GM21619 (cell line): ENCODE measurements around the gene RPTOR.
"Not testable (repeated sequence)": the region's sequence is repeated elsewhere in the genome, so short reads cannot be mapped to it uniquely, and the experiment has no call there.

Experiments
- ATAC-seq: cut with Tn5 transposase; IDR thresholded peaks from one replicate; pipeline ENCODE4 v1.9.1; 2021; ENCODE audit not compliant: unreplicated experiment

RPTOR gene

DNA sequence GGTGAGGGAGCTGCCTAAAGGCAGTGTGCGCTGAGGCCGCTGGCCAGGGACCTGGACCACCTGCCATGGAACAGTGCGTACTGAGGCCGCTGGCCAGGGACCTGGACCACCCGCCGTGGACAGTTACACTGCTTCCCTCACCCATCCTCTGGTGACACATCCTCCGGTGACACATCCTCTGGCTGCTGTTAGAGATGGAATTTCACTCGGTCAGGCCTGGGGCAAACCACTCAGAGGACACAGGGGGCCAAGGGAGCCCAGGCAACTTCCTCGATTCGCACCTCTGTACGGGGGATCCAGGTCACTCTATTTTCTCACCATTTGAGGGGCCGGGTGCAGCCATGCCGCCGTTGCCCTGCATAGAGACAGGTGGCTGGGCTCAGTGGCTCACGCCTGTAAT lies 32.4 kb upstream of the RPTOR start:
- no peak for ATAC-seq

DNA sequence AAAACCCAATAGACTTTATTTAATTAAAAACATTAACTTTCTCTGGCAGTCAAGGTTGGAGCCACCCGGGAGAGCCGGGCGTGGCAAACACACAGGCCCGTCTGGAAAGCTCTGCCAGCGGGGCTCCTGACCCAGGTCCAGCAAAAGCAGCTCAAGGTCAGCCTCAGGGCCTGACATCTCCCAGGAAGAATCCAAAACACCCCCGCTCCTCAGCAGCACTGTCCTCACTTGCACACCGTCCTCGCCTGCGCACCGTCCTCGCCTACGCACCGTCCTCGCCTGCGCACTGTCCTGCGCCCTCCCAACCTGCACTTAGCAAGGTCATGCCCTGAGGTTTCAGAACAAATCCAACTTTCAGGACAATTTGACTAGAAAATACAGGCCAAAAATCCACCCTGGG lies 31.4 kb upstream of the RPTOR start:
- no peak for ATAC-seq

DNA sequence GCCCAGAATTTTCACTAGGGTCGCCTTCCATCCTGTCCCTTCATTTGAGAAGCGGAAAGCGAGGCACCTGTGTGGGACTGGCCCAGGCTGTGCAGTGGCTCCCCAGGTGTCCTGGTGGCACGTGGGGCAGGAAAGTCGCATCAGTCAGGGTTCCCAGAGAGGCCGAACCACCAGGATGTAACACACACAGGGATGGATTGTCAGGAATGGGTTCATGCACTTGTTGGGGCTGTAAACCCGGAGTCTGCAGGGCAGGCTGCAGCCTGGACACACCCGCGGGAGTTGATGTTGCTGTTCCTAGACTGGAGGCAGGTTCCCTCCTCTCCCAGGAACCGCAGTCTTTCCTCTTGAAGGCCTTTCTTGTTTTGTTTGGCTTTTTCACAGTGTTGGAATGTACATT lies 30.7 kb upstream of the RPTOR start:
- ATAC-seq: no peak

GRCh38 chr17:80516171-80516932 lies 28.3 kb upstream of the RPTOR start:
- no peak for ATAC-seq

DNA sequence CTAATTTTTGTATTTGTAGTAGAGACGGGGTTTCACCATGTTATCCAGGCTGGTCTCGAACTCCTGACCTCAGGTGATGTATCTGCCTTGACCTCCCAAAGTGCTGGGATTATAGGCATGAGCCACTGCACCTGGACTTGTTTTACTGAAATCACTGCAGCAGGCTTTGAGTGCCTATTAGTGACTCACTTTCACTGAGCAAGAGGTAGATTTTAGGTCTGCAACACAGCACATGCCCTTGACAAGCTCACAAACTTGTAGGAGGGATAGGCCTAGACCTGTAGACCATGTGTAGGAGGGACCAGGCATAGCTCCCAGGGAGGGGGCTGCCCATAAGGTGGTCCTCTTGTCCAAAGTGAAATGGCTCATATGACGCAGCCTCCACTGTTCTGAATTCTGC lies 27.0 kb upstream of the RPTOR start:
- ATAC-seq: no peak

- ATAC-seq: no peak
These were observed 26.2 kb upstream of the RPTOR start for GRCh38 chr17:80518392-80518791.

DNA sequence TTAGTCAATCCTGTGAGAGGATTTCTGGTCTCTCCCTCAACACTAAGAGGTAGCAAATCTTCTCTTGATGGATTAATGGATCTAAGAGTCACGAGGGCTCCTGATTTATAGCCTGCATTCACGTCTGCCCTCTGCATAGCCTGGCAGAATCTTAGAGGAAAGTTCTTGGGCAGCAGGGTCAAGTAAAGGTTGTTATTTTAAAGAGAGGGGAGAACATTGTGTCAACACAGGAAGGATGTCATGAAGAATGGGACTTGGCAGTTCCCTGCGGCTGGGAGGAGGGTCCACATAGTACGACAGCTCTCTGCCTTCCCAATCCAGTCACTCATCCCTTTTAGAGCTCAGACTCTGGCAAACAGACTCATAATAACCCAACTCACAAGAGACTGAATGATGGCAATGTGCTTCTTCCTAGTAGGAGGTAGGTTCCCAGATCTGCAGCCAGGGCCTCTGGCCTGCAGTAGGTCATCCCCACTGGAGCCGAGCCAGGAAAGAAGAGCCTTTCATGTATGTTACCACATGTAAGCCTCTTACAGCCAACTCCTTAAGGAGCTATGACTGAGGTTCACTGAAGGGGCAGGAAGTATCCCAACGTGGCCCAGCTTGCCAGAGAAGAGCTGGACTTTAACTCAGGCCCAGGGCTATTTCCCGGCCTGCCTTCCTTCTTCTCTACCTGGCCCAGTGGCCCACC lies 25.4 kb upstream of the RPTOR start:
- no peak for ATAC-seq

DNA sequence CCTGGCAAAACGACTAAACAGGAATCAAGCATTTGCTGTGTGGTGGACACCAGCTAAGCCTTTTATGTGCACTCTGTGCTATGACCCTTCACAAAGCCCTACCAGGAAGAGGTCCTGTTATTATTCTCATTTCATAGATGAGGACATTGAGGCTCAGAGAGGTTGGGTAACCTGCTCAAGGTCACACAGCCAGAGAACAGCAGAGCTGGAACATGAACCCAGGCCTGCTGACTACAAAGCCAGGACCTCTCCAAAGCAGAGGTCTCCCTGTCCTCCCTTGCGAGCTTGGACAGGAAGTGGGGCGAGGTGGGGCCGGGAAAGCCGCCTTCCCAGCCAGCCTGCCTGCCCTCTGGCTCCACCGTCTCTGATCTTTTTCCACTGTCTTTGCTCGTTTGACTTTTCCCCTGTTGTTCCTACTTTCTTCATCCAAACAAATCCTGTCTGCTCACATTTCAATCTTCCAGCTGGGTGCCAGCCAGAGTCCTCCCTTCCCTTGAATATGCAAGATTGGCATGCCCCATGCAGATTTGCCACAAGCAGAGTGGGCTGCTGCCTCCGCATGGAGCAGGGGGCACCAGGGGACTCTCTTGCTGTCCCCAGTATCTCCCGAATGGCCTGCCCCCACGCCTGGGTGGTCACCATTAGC lies 23.7 kb upstream of the RPTOR start:
- ATAC-seq: no peak

GRCh38 chr17:80523054-80523744 lies 21.4 kb upstream of the RPTOR start:
- no peak for ATAC-seq

DNA sequence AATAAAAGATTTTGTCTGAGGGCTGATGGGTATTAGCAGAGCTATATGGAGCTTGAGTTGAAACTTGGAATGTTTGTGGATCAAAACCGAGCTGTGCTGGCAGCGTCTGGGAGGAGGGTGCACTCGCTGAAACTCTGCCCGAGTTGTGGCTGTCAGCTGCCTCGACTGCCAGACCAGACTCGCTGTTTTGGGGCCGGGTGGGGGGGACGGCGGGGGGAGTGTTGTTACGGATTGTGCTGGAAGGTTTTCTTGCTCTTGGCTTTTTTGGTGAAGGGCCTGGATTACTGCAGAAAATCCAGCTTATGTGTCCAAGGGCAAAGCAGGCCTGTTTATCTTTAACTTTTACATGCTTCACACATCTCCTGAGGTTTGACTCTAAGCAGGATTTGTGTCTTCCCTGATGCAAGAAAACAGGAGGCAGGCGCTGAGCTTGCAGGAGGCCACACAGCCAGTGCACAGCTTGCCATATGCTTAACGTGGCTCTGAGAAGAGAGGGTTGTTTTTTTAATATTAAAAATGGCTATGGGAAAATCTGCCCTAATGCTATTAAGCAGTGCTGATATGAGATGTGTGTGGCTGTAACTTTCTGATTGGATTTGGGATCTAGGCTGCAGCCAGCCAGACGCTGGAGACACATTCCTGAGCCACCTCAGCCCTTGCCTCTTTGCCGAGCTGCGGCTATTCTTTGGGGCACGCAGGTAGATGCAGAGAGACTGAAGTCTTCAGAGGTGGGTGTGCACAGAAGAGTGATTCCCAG lies 20.5 kb upstream of the RPTOR start:
- no peak for ATAC-seq

- no peak for ATAC-seq
These were observed 18.3 kb upstream of the RPTOR start for GRCh38 chr17:80526116-80526910.

DNA sequence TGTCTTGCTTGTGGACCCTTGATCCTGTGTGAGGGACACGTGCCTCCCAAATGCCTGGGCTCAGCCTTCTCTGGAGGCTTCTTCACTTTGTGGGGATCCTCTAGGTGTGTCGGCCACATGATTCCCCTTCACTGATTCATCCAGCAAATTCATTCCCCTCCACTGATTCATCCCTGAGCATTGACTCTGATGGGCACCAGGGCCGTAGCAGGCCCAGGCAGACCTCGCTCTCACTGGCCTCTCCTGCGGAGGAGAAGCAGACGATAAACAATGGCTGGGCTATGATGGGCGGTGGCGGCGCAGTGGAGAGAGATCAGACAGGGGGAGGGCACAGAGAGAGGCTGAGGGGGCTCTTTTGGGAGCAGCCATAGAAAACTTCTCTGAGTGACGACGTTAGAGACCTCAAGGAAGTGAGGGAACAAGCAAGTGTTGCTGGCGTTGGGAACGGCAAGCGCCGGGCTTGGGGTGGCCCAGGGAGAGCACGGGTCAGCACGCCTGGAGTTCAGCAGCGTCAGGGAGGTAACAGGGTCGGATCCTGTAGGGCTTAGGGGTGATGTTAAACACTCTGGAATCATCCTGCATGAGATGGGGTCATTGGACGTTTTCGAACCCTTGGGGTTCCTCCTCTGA lies 17.5 kb upstream of the RPTOR start:
- no peak for ATAC-seq

DNA sequence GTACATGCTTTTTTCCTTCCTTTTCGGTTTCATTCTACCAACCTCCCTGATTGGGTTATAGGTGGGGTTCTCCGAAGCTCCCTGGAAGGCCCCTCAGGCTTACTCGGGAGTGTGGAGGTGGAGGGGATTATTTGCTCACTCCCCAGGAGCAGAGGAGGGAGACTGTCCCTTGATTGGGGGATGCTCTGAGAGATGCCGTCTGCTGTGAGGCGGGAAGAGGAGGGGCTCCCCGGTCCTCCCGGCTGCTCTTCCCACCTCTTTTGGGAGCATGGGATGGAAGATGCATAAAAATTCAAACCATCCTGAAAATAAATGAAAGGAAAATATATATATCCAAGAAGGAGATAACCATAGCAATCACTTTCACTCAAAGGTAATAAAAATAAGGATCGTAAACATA lies 16.1 kb upstream of the RPTOR start:
- ATAC-seq: no peak

GRCh38 chr17:80529104-80529903 lies 15.3 kb upstream of the RPTOR start:
- ATAC-seq: no peak

- no peak for ATAC-seq
These were observed 14.7 kb upstream of the RPTOR start for GRCh38 chr17:80529904-80530292.

- no peak for ATAC-seq
These were observed 13.2 kb upstream of the RPTOR start for GRCh38 chr17:80531400-80531799.

DNA sequence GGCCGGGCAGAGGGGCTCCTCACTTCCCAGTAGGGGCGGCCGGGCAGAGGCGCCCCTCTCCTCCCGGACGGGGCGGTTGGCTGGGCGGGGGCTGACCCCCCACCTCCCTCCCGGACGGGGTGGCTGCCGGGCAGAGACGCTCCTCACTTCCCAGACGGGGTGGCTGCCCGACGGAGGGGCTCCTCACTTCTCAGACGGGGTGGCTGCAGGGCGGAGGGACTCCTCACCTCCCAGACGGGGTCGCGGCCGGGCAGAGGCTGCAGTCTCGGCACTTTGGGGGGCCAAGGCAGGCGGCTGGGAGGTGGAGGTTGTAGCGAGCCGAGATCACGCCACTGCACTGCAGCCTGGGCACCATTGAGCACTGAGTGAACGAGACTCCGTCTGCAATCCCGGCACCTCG lies 7.3 kb upstream of the RPTOR start:
- ATAC-seq: not testable (repeated sequence)

DNA sequence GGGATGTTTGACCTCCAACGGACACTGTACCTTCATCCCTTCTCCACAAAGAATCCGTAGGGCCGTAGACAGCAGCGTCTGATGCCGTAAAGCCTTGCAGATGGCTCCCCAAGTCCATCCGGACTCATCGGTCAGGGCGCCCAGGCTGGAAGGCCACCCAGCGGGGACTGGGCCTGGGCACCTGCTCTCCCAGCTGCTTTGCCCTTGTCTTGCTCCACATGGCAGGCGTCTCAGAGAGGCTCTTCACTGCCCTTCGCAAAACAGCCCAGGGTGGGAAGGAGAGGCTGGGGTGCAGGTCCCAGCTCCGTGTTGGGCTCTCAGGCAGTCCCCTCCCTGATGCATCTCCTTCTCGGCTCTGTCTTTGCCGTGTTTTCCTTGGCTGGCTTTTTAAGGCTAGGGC lies 6.2 kb upstream of the RPTOR start:
- no peak for ATAC-seq
